ENCODE results near the gene FAM89A.

FAM89A gene

DNA sequence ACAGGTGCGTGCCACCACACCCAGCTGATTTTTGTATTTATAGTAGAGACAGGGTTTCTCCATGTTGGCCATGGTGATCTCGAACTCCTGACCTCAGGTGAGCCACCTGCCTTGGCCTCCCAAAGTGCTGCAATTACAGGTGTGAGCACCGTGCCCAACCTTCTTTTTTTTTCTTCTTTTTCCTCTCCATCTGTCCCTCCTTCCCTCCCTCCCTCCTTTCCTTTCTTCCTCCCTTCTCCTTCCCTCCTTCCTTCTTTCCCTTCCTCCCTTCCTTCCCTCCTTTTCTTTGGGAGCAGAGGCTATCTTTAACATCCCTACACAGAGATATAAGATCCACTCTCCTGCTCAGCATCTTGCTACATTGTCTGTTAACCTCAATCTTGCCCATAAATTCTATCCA is 24.4 kb upstream of the FAM89A start:
- H3K4me3 ChIP-seq (ENCODE audit: low read length): no peak overlapping the region
- no peaks in the 10 kb centered on the region for H3K9me2 ChIP-seq (replicated peaks; ENCODE audit: insufficient read depth, low read length)
- H3K36me3 ChIP-seq (replicated peaks; ENCODE audit: insufficient read depth, low read length): no peaks in the 10 kb centered on the region
- no peak overlapping the region for H3K4me2 ChIP-seq (ENCODE audit: low read depth, low read length)
- H3K79me2 ChIP-seq (ENCODE audit: low read length): no peaks in the 10 kb centered on the region
- no peak for TF ChIP-seq EZH2 (optimal IDR thresholded peaks at IDR 0.05; ENCODE audit: low read depth, low read length)
- TF ChIP-seq, protein P1, sequence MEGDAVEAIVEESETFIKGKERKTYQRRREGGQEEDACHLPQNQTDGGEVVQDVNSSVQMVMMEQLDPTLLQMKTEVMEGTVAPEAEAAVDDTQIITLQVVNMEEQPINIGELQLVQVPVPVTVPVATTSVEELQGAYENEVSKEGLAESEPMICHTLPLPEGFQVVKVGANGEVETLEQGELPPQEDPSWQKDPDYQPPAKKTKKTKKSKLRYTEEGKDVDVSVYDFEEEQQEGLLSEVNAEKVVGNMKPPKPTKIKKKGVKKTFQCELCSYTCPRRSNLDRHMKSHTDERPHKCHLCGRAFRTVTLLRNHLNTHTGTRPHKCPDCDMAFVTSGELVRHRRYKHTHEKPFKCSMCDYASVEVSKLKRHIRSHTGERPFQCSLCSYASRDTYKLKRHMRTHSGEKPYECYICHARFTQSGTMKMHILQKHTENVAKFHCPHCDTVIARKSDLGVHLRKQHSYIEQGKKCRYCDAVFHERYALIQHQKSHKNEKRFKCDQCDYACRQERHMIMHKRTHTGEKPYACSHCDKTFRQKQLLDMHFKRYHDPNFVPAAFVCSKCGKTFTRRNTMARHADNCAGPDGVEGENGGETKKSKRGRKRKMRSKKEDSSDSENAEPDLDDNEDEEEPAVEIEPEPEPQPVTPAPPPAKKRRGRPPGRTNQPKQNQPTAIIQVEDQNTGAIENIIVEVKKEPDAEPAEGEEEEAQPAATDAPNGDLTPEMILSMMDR (IDR thresholded peaks at IDR 0.05; ENCODE audit: low read length): no peak
- no peak for TF ChIP-seq EZH2phosphoT487 (IDR thresholded peaks at IDR 0.05; ENCODE audit: low read length)
- DNase-seq: no peak
- H3K27ac ChIP-seq (ENCODE audit: low read length): no peak overlapping the region
- H3K27me3 ChIP-seq (replicated peaks; ENCODE audit: insufficient read depth, low read length): no peaks in the 10 kb centered on the region
- no peaks in the 10 kb centered on the region for H4K20me1 ChIP-seq (ENCODE audit: insufficient read depth, low read length)
- H3K4me1 ChIP-seq (ENCODE audit: low read length): no peaks in the 10 kb centered on the region
- no peaks in the 10 kb centered on the region for H3K9me3 ChIP-seq (replicated peaks; ENCODE audit: insufficient read depth, low read length)
- no peaks in the 10 kb centered on the region for H3F3A ChIP-seq (ENCODE audit: insufficient read depth, low read length)
- H2AFZ ChIP-seq (ENCODE audit: low read length): no peak overlapping the region
- H3K9ac ChIP-seq (ENCODE audit: low read length): no peak overlapping the region

DNA sequence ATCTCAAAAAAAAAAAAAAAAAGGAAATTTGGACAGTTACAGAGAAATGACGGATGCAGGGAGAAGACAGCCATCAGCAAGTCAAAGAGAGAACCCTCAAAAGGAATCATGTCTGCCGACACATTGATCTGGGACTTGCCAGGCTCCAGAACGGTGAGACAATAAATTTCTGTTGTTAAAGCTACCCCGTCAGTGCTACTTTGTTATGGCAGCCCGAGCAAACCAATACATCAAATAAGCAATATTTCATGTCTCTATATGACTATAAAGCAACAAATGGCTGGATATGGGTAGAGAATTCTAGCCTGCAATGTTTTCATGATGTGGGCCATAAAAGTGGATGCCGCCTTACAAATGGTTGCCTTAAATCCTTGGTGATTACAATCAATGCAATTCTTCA is 23.3 kb upstream of the FAM89A start:
- H3K4me1 ChIP-seq (ENCODE audit: low read length): no peaks in the 10 kb centered on the region
- no peaks in the 10 kb centered on the region for H3K36me3 ChIP-seq (replicated peaks; ENCODE audit: insufficient read depth, low read length)
- no peak for DNase-seq

DNA sequence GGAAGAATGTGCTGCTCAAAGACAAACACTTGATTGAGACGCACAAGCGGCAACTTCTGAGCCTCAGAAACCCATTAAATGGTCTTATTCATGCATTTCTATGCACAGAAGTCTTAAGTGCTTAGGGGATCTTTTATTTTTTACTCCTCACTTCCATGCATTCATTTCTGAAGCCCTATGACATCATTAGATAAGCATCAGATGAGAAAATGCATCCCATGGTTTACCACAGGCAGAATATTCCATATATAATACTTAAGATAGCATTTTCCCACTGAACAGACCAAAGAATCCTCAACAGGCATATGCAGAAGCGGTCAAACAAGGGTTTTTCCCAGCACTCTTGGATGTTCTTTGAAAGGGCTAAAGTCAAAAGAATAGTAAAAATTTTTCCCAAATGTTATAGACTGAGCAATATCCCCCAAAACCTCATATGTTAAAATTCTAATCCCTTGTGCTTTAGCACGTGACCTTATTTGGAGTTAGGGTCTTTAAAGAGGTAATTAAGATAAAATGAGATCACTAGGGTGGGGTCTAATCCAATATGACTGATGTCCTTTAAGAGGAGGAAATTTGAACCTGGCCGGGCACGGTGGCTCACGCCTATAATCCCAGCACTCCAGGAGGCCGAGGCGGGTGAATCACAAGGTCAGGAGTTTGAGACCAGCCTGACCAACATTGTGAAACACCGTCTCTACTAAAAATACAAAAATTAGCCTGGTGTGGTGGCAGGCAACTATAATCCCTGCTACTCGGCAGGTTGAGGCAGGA is 22.6 kb upstream of the FAM89A start:
- DNase-seq: no peak
- H3K4me2 ChIP-seq (ENCODE audit: low read depth, low read length): no peak overlapping the region
- no peaks in the 10 kb centered on the region for H3F3A ChIP-seq (ENCODE audit: insufficient read depth, low read length)
- no peaks in the 10 kb centered on the region for H3K9me2 ChIP-seq (replicated peaks; ENCODE audit: insufficient read depth, low read length)
- TF ChIP-seq EZH2phosphoT487 (IDR thresholded peaks at IDR 0.05; ENCODE audit: low read length) (no peak), EZH2 (optimal IDR thresholded peaks at IDR 0.05; ENCODE audit: low read depth, low read length) (no peak)
- TF ChIP-seq, protein P1 (IDR thresholded peaks at IDR 0.05; ENCODE audit: low read length): no peak
- no peaks in the 10 kb centered on the region for H3K36me3 ChIP-seq (replicated peaks; ENCODE audit: insufficient read depth, low read length)
- no peak overlapping the region for H3K4me3 ChIP-seq (ENCODE audit: low read length)
- H3K27ac ChIP-seq (ENCODE audit: low read length): no peak overlapping the region
- no peak overlapping the region for H3K9ac ChIP-seq (ENCODE audit: low read length)
- H3K9me3 ChIP-seq (replicated peaks; ENCODE audit: insufficient read depth, low read length): no peaks in the 10 kb centered on the region
- H3K4me1 ChIP-seq (ENCODE audit: low read length): no peaks in the 10 kb centered on the region
- H4K20me1 ChIP-seq (ENCODE audit: insufficient read depth, low read length): no peaks in the 10 kb centered on the region
- no peak overlapping the region for H2AFZ ChIP-seq (ENCODE audit: low read length)
- no peaks in the 10 kb centered on the region for H3K27me3 ChIP-seq (replicated peaks; ENCODE audit: insufficient read depth, low read length)
- H3K79me2 ChIP-seq (ENCODE audit: low read length): no peaks in the 10 kb centered on the region

More for the DNA sequence above, 23.3 kb upstream of the FAM89A start:
- Histone ChIP-seq H3K79me2 (ENCODE audit: low read length) (no peaks in the 10 kb centered on the region), H3K27me3 (replicated peaks; ENCODE audit: insufficient read depth, low read length) (no peaks in the 10 kb centered on the region), H3K27ac (ENCODE audit: low read length) (no peak overlapping the region), H3K9me2 (replicated peaks; ENCODE audit: insufficient read depth, low read length) (no peaks in the 10 kb centered on the region), H3K4me3 (ENCODE audit: low read length) (no peak overlapping the region), H3K9ac (ENCODE audit: low read length) (no peak overlapping the region), H4K20me1 (ENCODE audit: insufficient read depth, low read length) (no peaks in the 10 kb centered on the region), H2AFZ (ENCODE audit: low read length) (no peak overlapping the region), H3K9me3 (replicated peaks; ENCODE audit: insufficient read depth, low read length) (no peaks in the 10 kb centered on the region), H3K4me2 (ENCODE audit: low read depth, low read length) (no peak overlapping the region), H3F3A (ENCODE audit: insufficient read depth, low read length) (no peaks in the 10 kb centered on the region)
- no peak for TF ChIP-seq EZH2phosphoT487 (IDR thresholded peaks at IDR 0.05; ENCODE audit: low read length)
- TF ChIP-seq, protein P1 (IDR thresholded peaks at IDR 0.05; ENCODE audit: low read length): no peak
- TF ChIP-seq EZH2 (optimal IDR thresholded peaks at IDR 0.05; ENCODE audit: low read depth, low read length): no peak

Data from MM.1S (cell line).